ENCODE data around the gene HPCAL1. TPM values are rescaled to one million over a fixed set of nuclear protein-coding genes. Genes with fewer than 3 reads are reported as not detected.
"Not testable (repeated sequence)": the region's sequence is repeated elsewhere in the genome, so short reads cannot be mapped to it uniquely, and the experiment has no call there.

Gene HPCAL1
- total RNA-seq, 1 experiment from 2014 or later, result 35.1 TPM

DNA sequence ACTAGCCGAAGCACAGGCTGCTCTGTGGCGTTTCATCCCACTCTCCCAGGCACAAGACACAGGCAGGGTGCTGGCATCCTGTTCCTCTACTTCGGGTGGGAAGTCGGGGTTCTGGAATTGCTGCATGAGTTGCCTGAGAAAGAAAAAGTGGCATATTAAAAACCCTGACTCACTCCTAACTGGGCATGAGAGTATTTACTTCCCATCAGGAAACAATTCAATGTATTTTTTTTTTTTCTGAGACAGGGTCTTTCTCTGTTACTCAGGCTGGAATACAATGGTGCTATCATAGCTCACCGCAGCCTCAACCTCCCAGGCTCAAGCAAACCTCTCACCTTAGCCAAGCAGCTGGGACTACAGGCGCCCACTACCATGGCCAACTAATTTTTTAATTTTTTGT lies 138.0 kb downstream of the HPCAL1 start:
- Mint-ChIP-seq H3K9me3 (ENCODE audit: low read depth, unreplicated experiment) (no peaks in the 10 kb centered on the region), H3K27ac (ENCODE audit: unreplicated experiment) (no peak overlapping the region), H3K36me3 (ENCODE audit: insufficient read depth, unreplicated experiment) (peaks cover 42% of the 10 kb centered on the region), H3K4me3 (ENCODE audit: low read depth, unreplicated experiment) (no peak overlapping the region), H3K4me1 (ENCODE audit: low read depth, unreplicated experiment) (peaks cover 8% of the 10 kb centered on the region), H3K27me3 (ENCODE audit: unreplicated experiment) (no peaks in the 10 kb centered on the region)
- intact Hi-C loops (cut with micrococcal nuclease; ENCODE audit: unreplicated experiment), result loop anchor here (2.0 to 10.0 kb wide), 2 partner anchors 94 to 368 kb away; no protein-coding TSS in a partner anchor
- CTCF ChIA-PET, result no interaction called here
- no TSS peak for BruUV-seq (replicated peaks)
- TF ChIP-seq, protein P1, sequence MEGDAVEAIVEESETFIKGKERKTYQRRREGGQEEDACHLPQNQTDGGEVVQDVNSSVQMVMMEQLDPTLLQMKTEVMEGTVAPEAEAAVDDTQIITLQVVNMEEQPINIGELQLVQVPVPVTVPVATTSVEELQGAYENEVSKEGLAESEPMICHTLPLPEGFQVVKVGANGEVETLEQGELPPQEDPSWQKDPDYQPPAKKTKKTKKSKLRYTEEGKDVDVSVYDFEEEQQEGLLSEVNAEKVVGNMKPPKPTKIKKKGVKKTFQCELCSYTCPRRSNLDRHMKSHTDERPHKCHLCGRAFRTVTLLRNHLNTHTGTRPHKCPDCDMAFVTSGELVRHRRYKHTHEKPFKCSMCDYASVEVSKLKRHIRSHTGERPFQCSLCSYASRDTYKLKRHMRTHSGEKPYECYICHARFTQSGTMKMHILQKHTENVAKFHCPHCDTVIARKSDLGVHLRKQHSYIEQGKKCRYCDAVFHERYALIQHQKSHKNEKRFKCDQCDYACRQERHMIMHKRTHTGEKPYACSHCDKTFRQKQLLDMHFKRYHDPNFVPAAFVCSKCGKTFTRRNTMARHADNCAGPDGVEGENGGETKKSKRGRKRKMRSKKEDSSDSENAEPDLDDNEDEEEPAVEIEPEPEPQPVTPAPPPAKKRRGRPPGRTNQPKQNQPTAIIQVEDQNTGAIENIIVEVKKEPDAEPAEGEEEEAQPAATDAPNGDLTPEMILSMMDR (IDR thresholded peaks at IDR 0.05; ENCODE audit: unreplicated experiment), result no peak
- DNase-seq, result no peak

DNA sequence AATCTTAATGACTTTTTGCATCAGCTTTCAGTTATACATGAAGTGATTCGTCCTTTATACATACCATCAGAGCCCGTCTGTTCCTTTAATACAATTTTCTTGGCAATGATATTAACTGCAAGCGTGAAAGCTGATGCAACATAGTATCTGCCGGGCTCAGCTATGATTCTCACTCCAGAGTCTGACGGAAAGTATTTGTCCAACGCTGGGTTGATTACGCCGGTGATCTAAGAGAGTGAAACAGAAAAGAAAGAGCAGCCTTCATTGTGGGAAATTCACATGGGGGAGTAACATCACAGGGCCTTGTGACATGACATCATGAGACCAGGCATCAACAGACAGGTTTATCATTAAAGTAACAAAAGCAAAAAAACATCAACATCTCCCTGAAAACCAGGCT lies 139.2 kb downstream of the HPCAL1 start:
- Mint-ChIP-seq H3K36me3 (ENCODE audit: insufficient read depth, unreplicated experiment) (peaks cover 54% of the 10 kb centered on the region), H3K27me3 (ENCODE audit: unreplicated experiment) (no peaks in the 10 kb centered on the region), H3K4me1 (ENCODE audit: low read depth, unreplicated experiment) (peaks cover 8% of the 10 kb centered on the region), H3K4me3 (ENCODE audit: low read depth, unreplicated experiment) (no peak overlapping the region), H3K27ac (ENCODE audit: unreplicated experiment) (no peak overlapping the region), H3K9me3 (ENCODE audit: low read depth, unreplicated experiment) (no peaks in the 10 kb centered on the region)
- no peak for DNase-seq
- CTCF ChIA-PET, result no interaction called here
- BruUV-seq (replicated peaks), result no TSS peak
- intact Hi-C loops (cut with micrococcal nuclease; ENCODE audit: unreplicated experiment), result loop anchor here (2.0 to 10.0 kb wide), 2 partner anchors 93 to 369 kb away; no protein-coding TSS in a partner anchor
- TF ChIP-seq, protein P1 (IDR thresholded peaks at IDR 0.05; ENCODE audit: unreplicated experiment), result no peak

DNA sequence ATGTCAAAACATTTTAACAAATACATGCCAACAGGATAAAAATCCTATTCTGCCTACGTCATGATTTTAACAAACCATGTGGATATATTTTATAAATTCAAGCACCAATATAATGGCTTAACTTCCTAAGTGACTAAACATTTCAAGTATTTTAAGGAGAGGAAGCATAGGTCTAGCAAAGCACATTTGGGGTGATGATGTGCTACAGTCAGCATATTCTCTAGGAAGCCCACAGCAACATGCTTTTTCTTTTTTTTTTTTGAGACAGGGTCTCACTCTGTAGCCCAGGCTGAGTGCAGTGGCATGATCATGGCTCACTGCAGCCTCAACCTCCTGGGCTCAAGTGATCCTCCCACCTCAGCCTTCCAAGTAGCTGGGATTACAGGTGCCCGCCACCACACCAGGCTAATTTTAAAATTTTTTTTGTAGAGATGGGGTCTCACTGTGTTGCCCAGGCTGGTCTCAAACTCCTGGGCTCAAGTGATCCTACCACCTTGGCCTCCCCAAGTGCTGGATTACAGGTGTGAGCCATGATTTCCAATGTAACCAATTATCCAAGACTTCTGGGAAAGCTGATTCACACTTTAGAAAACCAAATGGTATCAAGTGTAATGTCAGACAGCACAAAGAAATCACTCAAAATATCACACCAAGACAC lies 139.9 kb downstream of the HPCAL1 start:
- H3K4me1 Mint-ChIP-seq (ENCODE audit: low read depth, unreplicated experiment); H3K4me3 Mint-ChIP-seq (ENCODE audit: low read depth, unreplicated experiment); H3K27ac Mint-ChIP-seq (ENCODE audit: unreplicated experiment); H3K9me3 Mint-ChIP-seq (ENCODE audit: low read depth, unreplicated experiment); BruUV-seq (replicated peaks); H3K27me3 Mint-ChIP-seq (ENCODE audit: unreplicated experiment); DNase-seq: not testable (repeated sequence)
- intact Hi-C loops (cut with micrococcal nuclease; ENCODE audit: unreplicated experiment), result loop anchor here (10.0 kb wide), 1 partner anchor 92 kb away; no protein-coding TSS in a partner anchor
- H3K36me3 Mint-ChIP-seq (ENCODE audit: insufficient read depth, unreplicated experiment), result peaks cover 61% of the 10 kb centered on the region
- CTCF ChIA-PET, result interaction anchor here (0.5 kb wide), 1 partner anchor 333 kb away, joined by 4 read pairs; no protein-coding TSS in a partner anchor

DNA sequence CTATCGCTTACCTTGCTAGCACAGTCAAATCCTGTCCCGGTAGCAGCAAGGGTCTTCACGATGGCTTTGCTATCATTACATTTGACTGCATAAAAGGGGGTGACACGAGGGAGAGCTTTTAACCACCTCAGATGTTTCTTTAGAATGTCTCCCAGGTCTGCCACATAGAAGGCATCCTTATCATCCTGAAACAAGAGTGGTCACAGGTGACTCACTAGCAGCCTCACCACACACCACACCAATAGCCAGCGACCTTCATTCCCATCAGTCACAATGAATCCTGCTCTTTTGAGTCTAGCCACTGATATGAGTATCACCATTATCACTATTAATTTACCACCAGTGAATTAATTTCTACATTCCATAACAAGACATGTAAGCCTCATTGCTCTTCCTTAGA lies 141.8 kb downstream of the HPCAL1 start:
- Mint-ChIP-seq H3K27ac (ENCODE audit: unreplicated experiment) (no peak overlapping the region), H3K4me1 (ENCODE audit: low read depth, unreplicated experiment) (peaks cover 9% of the 10 kb centered on the region), H3K4me3 (ENCODE audit: low read depth, unreplicated experiment) (peak overlapping the region; percentile 13), H3K36me3 (ENCODE audit: insufficient read depth, unreplicated experiment) (peaks cover 72% of the 10 kb centered on the region), H3K9me3 (ENCODE audit: low read depth, unreplicated experiment) (no peaks in the 10 kb centered on the region), H3K27me3 (ENCODE audit: unreplicated experiment) (no peaks in the 10 kb centered on the region)
- no peak for DNase-seq
- no TSS peak for BruUV-seq (replicated peaks)
- intact Hi-C loops (cut with micrococcal nuclease; ENCODE audit: unreplicated experiment), result loop anchor here (10.0 kb wide), 1 partner anchor 90 kb away; no protein-coding TSS in a partner anchor
- TF ChIP-seq, protein P1 (IDR thresholded peaks at IDR 0.05; ENCODE audit: unreplicated experiment), result no peak
- CTCF ChIA-PET, result interaction anchor here (0.6 to 2.6 kb wide), 2 partner anchors 79 to 215 kb away, joined by 4 to 9 read pairs; no protein-coding TSS in a partner anchor

DNA sequence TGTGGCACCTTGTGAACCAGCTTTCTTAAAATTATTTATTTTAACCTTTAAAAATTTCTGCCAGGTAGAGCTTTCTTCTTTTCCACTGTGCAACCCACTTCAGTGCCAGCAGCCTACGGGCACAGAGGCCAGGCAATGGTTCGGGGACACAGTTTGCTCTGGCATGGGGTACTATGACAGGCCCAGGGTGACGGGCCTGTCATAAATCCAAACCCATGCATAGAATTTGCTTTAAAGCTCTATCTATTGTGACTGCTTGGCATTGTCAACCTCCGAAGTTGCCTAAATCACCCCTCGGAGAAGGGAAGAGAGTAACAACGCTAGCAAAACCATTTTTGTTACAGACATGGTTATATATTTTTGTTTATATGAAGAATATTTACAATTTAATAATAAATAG lies 143.9 kb downstream of the HPCAL1 start:
- BruUV-seq (replicated peaks), result no TSS peak
- TF ChIP-seq, protein P1 (IDR thresholded peaks at IDR 0.05; ENCODE audit: unreplicated experiment), result no peak
- no peak overlapping the region for H3K27ac Mint-ChIP-seq (ENCODE audit: unreplicated experiment)
- H3K9me3 Mint-ChIP-seq (ENCODE audit: low read depth, unreplicated experiment), result no peaks in the 10 kb centered on the region
- peak overlapping the region; percentile 81 for H3K4me3 Mint-ChIP-seq (ENCODE audit: low read depth, unreplicated experiment)
- no peak for DNase-seq
- CTCF ChIA-PET, result interaction anchor here (1.1 to 2.6 kb wide), 4 partner anchors 12 to 213 kb away, joined by 3 to 9 read pairs (median 4); no protein-coding TSS in a partner anchor
- intact Hi-C loops (cut with micrococcal nuclease; ENCODE audit: unreplicated experiment), result loop anchor here (2.0 to 10.0 kb wide), 3 partner anchors 88 to 212 kb away; no protein-coding TSS in a partner anchor
- peaks cover 28% of the 10 kb centered on the region for H3K4me1 Mint-ChIP-seq (ENCODE audit: low read depth, unreplicated experiment)
- peaks cover 69% of the 10 kb centered on the region for H3K36me3 Mint-ChIP-seq (ENCODE audit: insufficient read depth, unreplicated experiment)
- H3K27me3 Mint-ChIP-seq (ENCODE audit: unreplicated experiment), result no peaks in the 10 kb centered on the region
